Limb (tissue), 2 donors: ENCODE measurements around the gene MRTFB.
"Not testable (repeated sequence)": the region's sequence is repeated elsewhere in the genome, so short reads cannot be mapped to it uniquely, and the experiment has no call there.

ENCODE experiments used
- DNase-seq, 2 donors: peaks; one replicate each; pipeline ENCODE4 v3.0.0-alpha.2; 2016; ENCODE audit errors: extremely low spot score in 2 of 2

The MRTFB gene

GRCh38 chr16:14070877-14071575 is at the start of gene MRTFB:
Gene MRTFB (plus strand): TSS chr16:14071319. CDS start chr16:14140607, 69,288 bp downstream.
- peak; percentile 63 to 92 for DNase-seq

- not testable (repeated sequence) for DNase-seq
These were observed 47.6 kb upstream of the MRTFB start for GRCh38 chr16:14023526-14023925.

- no peak for DNase-seq
These were observed 46.8 kb upstream of the MRTFB start for GRCh38 chr16:14024283-14024682.

- no peak for DNase-seq
These were observed 44.4 kb upstream of the MRTFB start for GRCh38 chr16:14026572-14027285.

- DNase-seq, result no peak
These were observed 42.9 kb upstream of the MRTFB start for GRCh38 chr16:14028202-14028601.

GRCh38 chr16:14029658-14030057 is 41.5 kb upstream of the MRTFB start:
- no peak for DNase-seq

GRCh38 chr16:14035092-14035491 is 36.0 kb upstream of the MRTFB start:
- DNase-seq, result no peak

GRCh38 chr16:14036889-14037288 is 34.2 kb upstream of the MRTFB start:
- no peak for DNase-seq

- no peak for DNase-seq
These were observed 33.2 kb upstream of the MRTFB start for GRCh38 chr16:14037960-14038359.

- DNase-seq, result no peak
These were observed 30.0 kb upstream of the MRTFB start for GRCh38 chr16:14041164-14041563.

- DNase-seq, result no peak
These were observed 28.4 kb upstream of the MRTFB start for GRCh38 chr16:14042706-14043105.

- DNase-seq, result no peak
These were observed 27.8 kb upstream of the MRTFB start for GRCh38 chr16:14043278-14043677.

- DNase-seq, result no peak
These were observed 27.3 kb upstream of the MRTFB start for GRCh38 chr16:14043793-14044192.

GRCh38 chr16:14047121-14047859 is 23.8 kb upstream of the MRTFB start:
- not testable (repeated sequence) for DNase-seq

- DNase-seq, result no peak
These were observed 20.7 kb upstream of the MRTFB start for GRCh38 chr16:14050291-14051027.

- no peak for DNase-seq
These were observed 19.9 kb upstream of the MRTFB start for GRCh38 chr16:14051103-14051729.

GRCh38 chr16:14056970-14057369 is 14.1 kb upstream of the MRTFB start:
- DNase-seq, result no peak

- DNase-seq, result no peak
These were observed 13.2 kb upstream of the MRTFB start for GRCh38 chr16:14057878-14058382.

GRCh38 chr16:14061732-14062259 is 9.3 kb upstream of the MRTFB start:
- no peak for DNase-seq

GRCh38 chr16:14062261-14062660 is 8.9 kb upstream of the MRTFB start:
- no peak for DNase-seq
